ENCODE data around the gene MMEL1.

MMEL1 gene

GRCh38 chr1:2643414-2644077 is 10.7 kb upstream of the MMEL1 start:
- no peak for DNase-seq (ENCODE audit: low read depth)
- no peak for TF ChIP-seq CTCF (IDR thresholded peaks at IDR 0.05; ENCODE audit: low read depth, low read length, missing control alignments)
- in situ Hi-C loops (cut with HindIII; ENCODE audit: low sequenced_read_pairs): no loop called here

GRCh38 chr1:2642560-2643413 is 10.0 kb upstream of the MMEL1 start:
- peak overlapping the region; percentile 88 for H3K4me3 ChIP-seq (ENCODE audit: low read depth, low read length)
- in situ Hi-C loops (cut with HindIII; ENCODE audit: low sequenced_read_pairs): no loop called here
- no peak for TF ChIP-seq CTCF (IDR thresholded peaks at IDR 0.05; ENCODE audit: low read depth, low read length, missing control alignments)
- peak; percentile 77 for DNase-seq (ENCODE audit: low read depth)

More at GRCh38 chr1:2643414-2644077, 10.7 kb upstream of the MMEL1 start:
- peak overlapping the region; percentile 88 for H3K4me3 ChIP-seq (ENCODE audit: low read depth, low read length)

DNA sequence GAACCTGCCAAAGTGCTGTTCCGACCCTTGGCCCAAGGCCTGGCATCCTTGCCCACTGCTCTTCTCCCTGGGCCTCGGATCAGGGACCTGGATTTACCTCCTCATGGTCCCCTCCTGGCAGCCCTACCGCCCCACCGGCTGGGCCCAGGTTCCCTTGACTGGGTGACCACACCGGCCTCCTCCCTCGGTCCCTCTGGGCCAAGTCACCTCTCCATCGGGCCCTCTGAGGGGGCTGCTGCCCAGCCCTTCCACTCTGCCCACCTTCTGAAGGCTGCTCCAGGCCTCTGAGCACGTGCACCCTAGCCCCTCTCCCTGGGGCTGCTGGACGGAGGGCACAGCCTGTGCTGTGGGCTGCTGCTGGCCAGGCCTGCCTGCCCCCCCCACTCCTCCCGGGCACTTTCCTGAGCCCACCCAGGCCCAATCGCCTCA is 9.3 kb upstream of the MMEL1 start:
- in situ Hi-C loops (cut with HindIII; ENCODE audit: low sequenced_read_pairs): no loop called here
- TF ChIP-seq CTCF (IDR thresholded peaks at IDR 0.05; ENCODE audit: low read depth, low read length, missing control alignments): no peak
- H3K4me3 ChIP-seq (ENCODE audit: low read depth, low read length): peak overlapping the region; percentile 88
- no peak for DNase-seq (ENCODE audit: low read depth)

DNA sequence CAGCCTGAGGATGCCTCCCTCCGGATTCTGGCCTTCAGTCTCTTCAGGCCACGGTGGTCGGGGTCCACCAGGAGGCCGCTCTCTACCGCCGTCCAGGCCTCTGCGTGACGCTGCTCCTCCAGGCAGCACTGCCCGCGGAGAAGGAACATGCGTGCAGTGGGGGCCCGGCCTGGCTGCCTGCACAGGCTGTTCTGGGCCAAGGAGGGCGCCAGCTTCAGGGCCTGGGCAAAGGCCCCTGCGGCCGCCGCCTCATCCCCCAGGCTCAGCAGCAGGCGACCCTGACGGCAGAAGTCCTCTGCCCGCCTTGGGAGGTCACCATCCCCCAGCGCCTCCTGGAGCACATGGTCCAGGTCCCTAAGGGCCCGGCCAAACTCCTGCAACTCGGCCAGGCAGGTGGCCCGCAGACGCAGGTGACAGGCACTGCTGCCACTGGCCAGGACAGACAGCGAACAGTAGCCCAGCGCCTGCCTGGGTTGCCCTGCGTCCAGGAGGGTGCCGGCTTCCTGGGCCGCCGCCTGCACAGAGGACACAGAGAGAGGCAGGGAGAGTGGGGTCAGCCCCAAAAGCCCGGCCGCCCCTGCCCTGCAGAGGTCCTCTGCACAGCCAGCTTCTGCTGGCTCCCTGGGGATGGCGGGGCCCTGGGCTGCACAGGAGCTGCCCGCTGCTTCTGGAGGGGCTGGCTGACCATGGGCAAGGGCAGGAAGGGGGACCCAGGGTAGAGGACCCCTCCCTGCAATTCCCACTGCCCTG is 8.7 kb upstream of the MMEL1 start:
- in situ Hi-C loops (cut with HindIII; ENCODE audit: low sequenced_read_pairs): no loop called here
- no peak for DNase-seq (ENCODE audit: low read depth)
- H3K4me3 ChIP-seq (ENCODE audit: low read depth, low read length): peak overlapping the region; percentile 88
- no peak for TF ChIP-seq CTCF (IDR thresholded peaks at IDR 0.05; ENCODE audit: low read depth, low read length, missing control alignments)

DNA sequence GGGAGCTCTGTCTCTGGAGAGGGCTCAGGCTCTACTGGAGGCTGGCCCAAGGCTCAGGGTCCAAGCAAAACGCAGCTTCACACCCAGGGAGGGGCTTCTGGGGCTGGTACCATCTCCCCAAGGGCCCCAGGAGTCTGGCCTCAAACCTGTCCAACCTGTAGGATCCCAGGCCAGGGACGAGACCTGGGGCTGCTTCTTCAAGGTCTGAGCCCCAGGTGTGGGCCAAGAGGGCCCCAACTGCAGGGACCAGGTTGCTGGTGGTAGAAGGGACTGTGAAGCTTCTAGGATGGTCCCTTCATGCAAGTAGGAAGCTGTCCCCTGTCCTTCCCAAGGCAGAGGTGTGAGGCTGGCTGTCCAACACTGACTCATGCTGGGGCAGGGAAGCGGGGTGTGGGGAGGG is 7.8 kb upstream of the MMEL1 start:
- DNase-seq (ENCODE audit: low read depth): no peak
- in situ Hi-C loops (cut with HindIII; ENCODE audit: low sequenced_read_pairs): no loop called here
- H3K4me3 ChIP-seq (ENCODE audit: low read depth, low read length): no peak overlapping the region
- no peak for TF ChIP-seq CTCF (IDR thresholded peaks at IDR 0.05; ENCODE audit: low read depth, low read length, missing control alignments)
